Measurements from ENCODE around the gene OSER1.

- TF ChIP-seq ZNF155 (tag by site-specific recombination; IDR thresholded peaks at IDR 0.05) (no peak), CTCF (tag by site-specific recombination; IDR thresholded peaks at IDR 0.05) (no peak), ZNF274 (IDR thresholded peaks at IDR 0.05; ENCODE audit: low read length) (no peak), ZNF274 (tag by site-specific recombination; IDR thresholded peaks at IDR 0.05; ENCODE audit: borderline replicate concordance) (no peak), ZNF133 (tag by site-specific recombination; IDR thresholded peaks at IDR 0.05) (no peak), ZNF843 (tag by site-specific recombination; IDR thresholded peaks at IDR 0.05) (no peak), ZNF449 (tag by site-specific recombination; IDR thresholded peaks at IDR 0.05) (no peak), SP2 (tag by site-specific recombination; IDR thresholded peaks at IDR 0.05) (no peak), ZNF518A (tag by site-specific recombination; conservative IDR thresholded peaks at IDR 0.05; ENCODE audit: low read depth) (no peak), ZNF510 (tag by site-specific recombination; IDR thresholded peaks at IDR 0.05; ENCODE audit: insufficient replicate concordance) (no peak), YY2 (tag by site-specific recombination; IDR thresholded peaks at IDR 0.05) (no peak), ZNF324 (tag by site-specific recombination; IDR thresholded peaks at IDR 0.05) (no peak), ZNF660 (tag by site-specific recombination; IDR thresholded peaks at IDR 0.05) (no peak), ZBTB11 (tag by site-specific recombination; conservative IDR thresholded peaks at IDR 0.05; ENCODE audit: low read depth) (no peak)
These were observed 44.6 kb downstream of the OSER1 start for GRCh38 chr20:44166008-44166407.

Data from HEK293 (cell line).